AG04450 (cell line): ENCODE measurements around the gene CHST12. TPM values are rescaled to one million over a fixed set of nuclear protein-coding genes. Genes with fewer than 3 reads are reported as not detected.

Source experiments
- CTCF ChIA-PET: fragments of 300-600, 350-600 bp; formaldehyde crosslinking; extraction: SDS; loops from one replicate; lab custom pipeline; 2022; ENCODE audit warnings: antibody characterized with exemption, inconsistent platforms; lab: Charles Lee
- POLR2A ChIA-PET: fragments of 350-600 bp; formaldehyde crosslinking; extraction: SDS; loops from one replicate; lab custom pipeline; 2021; ENCODE audit warnings: antibody characterized with exemption, inconsistent platforms; lab: Yijun Ruan, JAX
- DNase-seq: peaks from one replicate; pipeline ENCODE4 v3.0.0-alpha.2; 2011; ENCODE audit warnings: low read depth, low spot score
- H3K27ac ChIP-seq: one replicate; pipeline ENCODE4 v1.5.1; 2012; ENCODE audit warnings: low read depth, low read length, control low read depth
- H3K27me3 ChIP-seq: one replicate; pipeline ENCODE4 v1.6.0; 2012; ENCODE audit warnings: low read length; ENCODE audit not compliant: control insufficient read depth, insufficient read depth
- H3K4me3 ChIP-seq: 2 replicates; pipeline ENCODE4 v1.5.1; 2011; ENCODE audit warnings: mild to moderate bottlenecking, low read depth, low read length, control low read depth
- H3K9me3 ChIP-seq: 2 replicates; pipeline ENCODE4 v1.5.1; 2012; ENCODE audit warnings: low read length; ENCODE audit not compliant: control insufficient read depth, insufficient read depth
- CTCF ChIP-seq: IDR thresholded peaks from 2 replicates; pipeline ENCODE4 v1.5.1; 2011; ENCODE audit warnings: low read depth, low read length, control low read depth, inconsistent platforms
- polyA plus RNA-seq: library from polyadenylated mRNA; depleted of rRNA; stranded (reverse); fragments of >200 nt; gene quantifications from 2 replicates; pipeline ENCODE4 v1.2.3, GENCODE V29; 2011

The CHST12 gene
- polyA plus RNA-seq, 1 experiment: 8.7 TPM

GRCh38 chr7:2379161-2379560, 24.2 kb upstream of the CHST12 start:
- CTCF ChIA-PET: no interaction called here
- no peak for DNase-seq
- TF ChIP-seq CTCF: no peak

GRCh38 chr7:2379821-2380450, 23.5 kb upstream of the CHST12 start:
- TF ChIP-seq CTCF: no peak
- DNase-seq: no peak
- Histone ChIP-seq H3K4me3 (no peak overlapping the region), H3K27ac (no peak overlapping the region), H3K27me3 (no peaks in the 10 kb centered on the region), H3K9me3 (no peaks in the 10 kb centered on the region; the same call in 1 of the 2 replicates)
- ChIA-PET POLR2A (no interaction called here), CTCF (no interaction called here)

More at GRCh38 chr7:2379161-2379560, 24.2 kb upstream of the CHST12 start:
- Histone ChIP-seq H3K9me3 (no peaks in the 10 kb centered on the region), H3K27me3 (no peaks in the 10 kb centered on the region), H3K4me3 (no peak overlapping the region), H3K27ac (no peak overlapping the region)
- POLR2A ChIA-PET: interaction anchor here (0.6 kb wide), 1 partner anchor 15 kb away, joined by 4 read pairs; no protein-coding TSS in a partner anchor

- Histone ChIP-seq H3K27ac (no peak overlapping the region), H3K27me3 (no peaks in the 10 kb centered on the region), H3K9me3 (no peaks in the 10 kb centered on the region; the same call in 1 of the 2 replicates), H3K4me3 (no peak overlapping the region)
- DNase-seq: no peak
- ChIA-PET CTCF (no interaction called here), POLR2A (no interaction called here)
- no peak for TF ChIP-seq CTCF
Observed at GRCh38 chr7:2380461-2380860, 22.9 kb upstream of the CHST12 start.

GRCh38 chr7:2381227-2381626, 22.2 kb upstream of the CHST12 start:
- Histone ChIP-seq H3K27ac (no peak overlapping the region), H3K27me3 (no peaks in the 10 kb centered on the region), H3K9me3 (no peaks in the 10 kb centered on the region; the same call in 1 of the 2 replicates), H3K4me3 (no peak overlapping the region)
- ChIA-PET CTCF (no interaction called here), POLR2A (no interaction called here)
- no peak for DNase-seq
- TF ChIP-seq CTCF: no peak

GRCh38 chr7:2381881-2382509, 21.4 kb upstream of the CHST12 start:
- ChIA-PET POLR2A (no interaction called here), CTCF (no interaction called here)
- DNase-seq: no peak
- Histone ChIP-seq H3K27ac (no peak overlapping the region), H3K9me3 (no peaks in the 10 kb centered on the region; the same call in 1 of the 2 replicates), H3K27me3 (no peaks in the 10 kb centered on the region), H3K4me3 (no peak overlapping the region)
- no peak for TF ChIP-seq CTCF
